Subcutaneous abdominal adipose tissue (tissue), 5 donors: ENCODE data around the gene MATN4.

ENCODE experiments used
- H3K27ac ChIP-seq: one replicate; pipeline ENCODE4 v1.7.0; 2013; ENCODE audit warnings: low read depth, mild to moderate bottlenecking, inconsistent platforms, low read length, moderate library complexity
- H3K27me3 ChIP-seq, 5 donors: one replicate each; pipeline ENCODE4 v1.7.0; 2013; ENCODE audit warnings: low read length in 5 of 5, inconsistent platforms in 1 of 5; ENCODE audit not compliant: control insufficient read depth in 5 of 5, insufficient read depth in 4 of 5
- H3K36me3 ChIP-seq, 5 donors: one replicate each; pipeline ENCODE4 v1.7.0; 2013; ENCODE audit warnings: low read length in 5 of 5; ENCODE audit not compliant: control insufficient read depth in 5 of 5, insufficient read depth in 5 of 5
- H3K4me1 ChIP-seq, 5 donors: one replicate each; pipeline ENCODE4 v1.7.0; 2013; ENCODE audit warnings: low read length in 5 of 5, mild to moderate bottlenecking in 3 of 5, moderate library complexity in 1 of 5; ENCODE audit not compliant: control insufficient read depth in 5 of 5, insufficient read depth in 5 of 5
- H3K4me3 ChIP-seq, 5 donors: one replicate each; pipeline ENCODE4 v1.7.0; 2013; ENCODE audit warnings: low read length in 5 of 5, low read depth in 1 of 5
- H3K9ac ChIP-seq, 5 donors: one replicate each; pipeline ENCODE4 v1.7.0; 2013; ENCODE audit warnings: low read length in 5 of 5, mild to moderate bottlenecking in 4 of 5, moderate library complexity in 3 of 5
- H3K9me3 ChIP-seq, 5 donors: one replicate each; pipeline ENCODE4 v1.7.0; 2013; ENCODE audit warnings: low read length in 5 of 5; ENCODE audit not compliant: control insufficient read depth in 5 of 5
- donor health status: healthy.
- donor health status: healthy.
- donor health status: healthy.
- donor health status: healthy.
- donor health status: healthy.

The MATN4 gene

DNA sequence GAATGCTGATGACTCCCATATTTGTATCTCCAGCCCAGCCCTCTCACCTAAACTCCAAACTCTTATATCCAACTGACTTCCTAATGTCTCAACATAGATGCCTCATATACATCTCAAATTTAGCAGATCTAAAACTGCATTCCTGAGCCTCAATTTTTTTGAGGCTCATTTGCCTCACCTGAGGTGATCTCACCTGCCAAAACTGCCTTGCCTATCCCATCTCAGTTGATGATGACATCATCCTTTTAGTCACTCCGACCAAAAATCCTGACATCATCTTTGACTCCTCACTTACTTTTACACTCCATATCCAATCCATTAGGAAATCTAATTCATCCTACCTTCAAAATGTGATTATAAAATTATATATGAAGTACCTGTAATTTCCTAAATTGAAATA lies 28.1 kb downstream of the MATN4 start:
- no peaks in the 10 kb centered on the region for H3K4me1 ChIP-seq
- no peaks in the 10 kb centered on the region for H3K9me3 ChIP-seq
- H3K36me3 ChIP-seq: no peaks in the 10 kb centered on the region
- no peak overlapping the region for H3K9ac ChIP-seq
- no peak overlapping the region for H3K4me3 ChIP-seq
- peaks cover 0 to 15% (median 8%) of the 10 kb centered on the region in 5 donors for H3K27me3 ChIP-seq
- H3K27ac ChIP-seq: no peak overlapping the region

DNA sequence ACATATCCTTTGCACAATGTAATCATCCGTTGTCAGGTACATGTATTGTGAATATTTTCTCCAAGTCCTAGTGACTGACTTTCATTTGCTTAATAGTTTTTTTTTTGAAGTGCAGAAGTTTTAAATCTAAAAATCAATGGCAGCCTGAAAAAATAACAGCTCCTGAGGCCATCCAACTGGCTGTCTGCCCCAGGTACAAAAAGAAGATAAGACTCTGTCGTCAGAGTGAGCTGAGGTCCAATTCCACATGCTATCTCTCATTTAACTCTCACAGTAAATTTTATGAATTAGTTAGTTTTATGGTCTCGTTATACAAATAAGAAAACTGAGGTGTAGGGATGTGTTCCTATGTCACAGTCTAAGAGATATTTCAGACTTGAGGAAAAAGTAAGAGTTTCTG lies 32.8 kb downstream of the MATN4 start:
- H3K27me3 ChIP-seq: peaks cover 0 to 8% (median 5%) of the 10 kb centered on the region in 5 donors
- H3K9me3 ChIP-seq: no peaks in the 10 kb centered on the region
- H3K4me3 ChIP-seq: no peak overlapping the region
- no peak overlapping the region for H3K27ac ChIP-seq
- no peaks in the 10 kb centered on the region for H3K4me1 ChIP-seq
- no peak overlapping the region for H3K9ac ChIP-seq
- H3K36me3 ChIP-seq: no peaks in the 10 kb centered on the region

DNA sequence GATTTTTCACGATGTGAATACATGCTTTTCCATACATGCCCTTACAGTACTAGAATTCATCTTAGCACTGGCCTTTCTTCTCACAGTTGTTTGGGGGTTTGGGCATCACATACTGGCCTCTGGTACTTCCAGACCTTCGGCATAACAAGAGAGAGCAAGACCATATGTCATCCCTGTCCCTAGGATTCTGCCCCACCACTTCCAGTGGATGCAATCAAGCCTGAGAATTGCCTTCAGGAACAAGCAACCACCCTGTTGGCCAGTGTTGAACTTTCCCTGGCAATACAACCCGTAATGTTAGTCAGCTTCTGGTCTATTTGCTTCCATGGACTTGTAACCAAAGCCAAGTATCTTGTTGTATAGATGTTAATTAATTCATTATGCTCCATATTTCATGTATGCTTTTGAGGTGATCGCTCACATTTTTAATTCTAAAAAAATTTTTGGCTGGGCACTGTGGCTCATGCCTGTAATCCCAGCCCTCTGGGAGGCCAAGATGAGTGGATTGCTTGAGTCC lies 38.3 kb downstream of the MATN4 start:
- no peak overlapping the region for H3K9ac ChIP-seq
- no peak overlapping the region for H3K27ac ChIP-seq
- no peaks in the 10 kb centered on the region for H3K36me3 ChIP-seq
- no peaks in the 10 kb centered on the region for H3K4me1 ChIP-seq
- no peak overlapping the region for H3K4me3 ChIP-seq
- H3K9me3 ChIP-seq: no peaks in the 10 kb centered on the region
- peaks cover 0 to 5% (median 4%) of the 10 kb centered on the region in 5 donors for H3K27me3 ChIP-seq

DNA sequence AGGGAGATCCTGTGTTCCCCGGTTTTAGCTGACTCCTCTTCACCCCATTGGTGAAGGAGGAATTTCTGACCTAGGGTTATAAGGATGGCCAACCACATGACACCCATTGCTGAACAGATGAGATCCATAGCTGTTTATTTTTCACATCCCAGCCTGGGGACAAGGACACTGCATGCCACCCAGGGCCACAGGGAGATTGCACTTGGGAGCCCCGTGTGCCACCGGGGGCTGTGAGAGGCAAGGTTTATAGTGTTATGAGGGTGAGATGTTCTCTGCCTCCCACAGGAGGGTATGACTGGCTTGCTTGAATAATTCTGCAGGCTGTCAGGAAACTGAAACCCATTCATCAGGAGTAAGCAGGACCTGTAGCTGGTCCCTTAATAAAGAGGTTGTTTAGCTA lies 39.0 kb downstream of the MATN4 start:
- Histone ChIP-seq H3K27me3 (peaks cover 0 to 4% (median 3%) of the 10 kb centered on the region in 5 donors), H3K9me3 (no peaks in the 10 kb centered on the region), H3K36me3 (no peaks in the 10 kb centered on the region), H3K9ac (no peak overlapping the region), H3K4me3 (no peak overlapping the region), H3K27ac (no peak overlapping the region), H3K4me1 (no peaks in the 10 kb centered on the region)

DNA sequence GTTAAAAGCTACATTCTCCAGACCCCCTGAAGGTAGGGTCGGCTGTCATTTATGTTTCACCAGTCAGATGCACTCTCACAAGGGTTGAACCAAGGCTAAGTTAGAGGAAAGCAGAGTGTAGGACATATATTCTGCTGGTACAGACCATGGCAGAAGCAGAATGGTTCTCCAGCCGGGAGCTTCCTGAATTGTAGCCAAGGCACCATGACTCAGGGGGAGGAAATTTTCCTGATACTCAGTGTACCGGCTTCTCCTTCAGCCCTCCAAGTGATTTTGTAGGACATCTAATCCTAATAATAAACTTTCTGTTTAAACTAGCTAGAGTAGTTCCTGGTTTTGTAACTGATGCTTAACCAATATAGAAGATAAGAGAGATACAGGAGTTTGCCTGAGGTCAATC lies 39.6 kb downstream of the MATN4 start:
- no peaks in the 10 kb centered on the region for H3K36me3 ChIP-seq
- peaks cover 0 to 4% (median 0%) of the 10 kb centered on the region in 5 donors for H3K27me3 ChIP-seq
- H3K4me3 ChIP-seq: no peak overlapping the region
- H3K4me1 ChIP-seq: no peaks in the 10 kb centered on the region
- no peak overlapping the region for H3K27ac ChIP-seq
- no peak overlapping the region for H3K9ac ChIP-seq
- H3K9me3 ChIP-seq: no peaks in the 10 kb centered on the region

DNA sequence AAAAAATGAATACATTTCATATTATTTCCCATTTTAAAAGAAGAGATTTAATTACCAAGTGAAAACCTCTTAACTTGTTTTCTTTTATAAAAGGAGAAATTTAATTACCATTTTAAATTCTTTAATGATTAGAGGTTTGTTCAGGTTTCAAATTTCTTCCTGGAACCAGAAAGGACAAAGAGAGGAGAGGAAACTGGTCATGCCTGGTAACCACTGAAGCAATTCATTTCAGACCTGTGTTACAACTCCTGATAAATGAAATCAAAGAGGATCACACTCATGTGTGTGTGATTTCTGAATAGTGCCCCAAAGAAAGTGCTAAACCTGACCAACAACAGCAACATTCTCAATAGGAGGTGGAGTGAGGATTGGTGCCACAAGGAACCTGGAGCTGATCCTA lies 41.1 kb downstream of the MATN4 start:
- H3K9me3 ChIP-seq: no peaks in the 10 kb centered on the region
- H3K27ac ChIP-seq: no peak overlapping the region
- H3K36me3 ChIP-seq: no peaks in the 10 kb centered on the region
- no peaks in the 10 kb centered on the region for H3K4me1 ChIP-seq
- H3K9ac ChIP-seq: no peak overlapping the region
- H3K27me3 ChIP-seq: peaks cover 0 to 4% (median 0%) of the 10 kb centered on the region in 5 donors
- H3K4me3 ChIP-seq: no peak overlapping the region

DNA sequence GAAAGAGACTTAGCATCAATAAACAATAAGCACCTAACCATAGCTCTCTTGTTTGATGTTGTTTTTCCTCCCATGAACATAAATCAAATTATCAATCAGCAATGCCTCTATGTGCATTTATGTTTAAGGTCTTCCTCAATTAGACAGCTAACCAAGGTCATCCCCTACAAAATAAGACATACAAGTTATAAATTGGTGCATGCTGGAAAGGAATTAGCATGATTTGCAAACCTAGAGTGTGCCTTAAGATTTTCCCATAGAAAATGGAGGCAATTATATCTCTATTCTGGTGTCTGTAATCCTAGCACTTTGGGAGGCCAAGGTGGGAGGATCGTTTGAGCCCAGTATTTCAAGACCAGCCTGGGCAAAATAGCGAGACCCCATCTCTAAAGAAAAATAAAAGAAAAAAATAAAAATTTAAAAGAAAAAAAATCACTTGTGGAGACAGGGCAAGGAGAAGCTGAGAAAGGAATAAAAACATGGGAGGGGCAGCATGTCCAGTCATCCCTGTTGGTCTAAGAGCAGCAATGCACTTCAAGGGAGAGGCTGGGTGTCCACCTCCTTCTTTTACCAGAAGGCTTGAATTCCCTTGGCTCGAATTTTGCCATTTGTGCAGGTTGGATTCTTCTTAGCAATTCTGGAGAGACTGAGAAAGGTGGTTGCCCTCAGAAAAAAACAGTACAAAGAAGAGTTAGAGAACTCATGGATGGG lies 44.4 kb downstream of the MATN4 start:
- Histone ChIP-seq H3K36me3 (no peaks in the 10 kb centered on the region), H3K4me3 (no peak overlapping the region), H3K4me1 (no peaks in the 10 kb centered on the region), H3K9ac (no peak overlapping the region), H3K9me3 (no peaks in the 10 kb centered on the region), H3K27me3 (peaks cover 0 to 9% (median 3%) of the 10 kb centered on the region in 5 donors), H3K27ac (no peak overlapping the region)

DNA sequence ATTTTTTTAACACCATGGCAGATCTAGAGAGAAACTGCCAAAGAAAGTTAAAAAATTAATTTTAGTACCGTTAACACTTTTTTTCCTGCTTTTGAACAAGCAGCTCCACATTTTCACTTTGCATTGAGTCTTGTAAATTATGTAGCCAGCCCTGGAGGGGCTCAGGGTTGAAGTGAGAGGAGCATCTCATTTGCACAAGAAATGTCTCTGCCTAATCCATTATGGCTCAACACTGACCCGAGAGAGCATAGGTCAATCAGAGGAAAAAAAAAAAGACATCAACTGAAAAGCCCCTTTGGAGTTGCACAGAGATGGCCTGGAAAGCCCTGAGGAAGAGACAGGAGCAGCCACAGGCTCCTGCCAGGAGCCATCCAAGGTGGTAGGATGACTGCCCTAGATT lies 49.4 kb downstream of the MATN4 start:
- Histone ChIP-seq H3K9ac (no peak overlapping the region), H3K4me3 (no peak overlapping the region), H3K36me3 (no peaks in the 10 kb centered on the region), H3K27ac (no peak overlapping the region), H3K4me1 (peaks cover 2 to 13% (median 9%) of the 10 kb centered on the region in 5 donors), H3K9me3 (no peaks in the 10 kb centered on the region), H3K27me3 (peaks cover 0 to 9% (median 3%) of the 10 kb centered on the region in 5 donors)

DNA sequence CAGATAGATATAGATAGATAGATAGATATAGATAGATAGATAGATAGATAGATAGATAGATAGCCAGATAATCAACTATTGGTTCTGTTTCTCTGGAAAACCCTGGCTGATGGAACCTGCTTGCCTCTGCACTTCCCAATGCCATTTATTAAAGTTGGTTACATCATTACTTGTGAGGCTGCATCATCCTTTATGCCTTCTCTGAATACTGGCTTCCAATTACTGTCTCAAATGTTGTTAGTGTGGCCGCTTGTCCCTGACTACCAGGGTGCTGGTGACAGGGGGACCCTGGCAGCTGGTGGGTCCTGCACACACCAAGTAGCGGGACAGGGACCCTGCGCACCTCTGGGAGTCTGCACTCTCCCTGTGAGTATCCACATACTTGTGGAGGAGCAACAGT lies 49.8 kb downstream of the MATN4 start:
- no peak overlapping the region for H3K9ac ChIP-seq
- no peaks in the 10 kb centered on the region for H3K36me3 ChIP-seq
- no peaks in the 10 kb centered on the region for H3K9me3 ChIP-seq
- no peak overlapping the region for H3K4me3 ChIP-seq
- H3K27me3 ChIP-seq: peaks cover 0 to 13% (median 3%) of the 10 kb centered on the region in 5 donors
- peaks cover 2 to 13% (median 9%) of the 10 kb centered on the region in 5 donors for H3K4me1 ChIP-seq
- no peak overlapping the region for H3K27ac ChIP-seq

DNA sequence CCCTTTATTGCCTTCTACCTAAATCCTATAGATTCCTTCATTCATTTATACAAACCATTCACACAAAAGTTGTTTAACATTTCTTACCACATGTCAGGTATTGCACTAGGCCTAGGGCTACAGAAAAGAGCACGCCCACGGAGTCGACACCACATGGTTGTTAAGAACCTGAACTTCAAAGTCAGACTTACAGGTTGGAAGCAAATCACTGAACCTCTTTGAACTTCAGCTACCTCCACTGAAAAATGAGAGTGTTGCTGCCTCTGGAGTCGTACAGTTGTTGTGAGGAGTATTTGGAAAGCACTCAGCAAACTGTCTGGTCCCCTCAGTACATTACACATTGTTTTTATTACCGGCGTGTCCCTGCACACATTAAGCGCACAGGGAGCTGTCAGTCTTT lies 50.4 kb downstream of the MATN4 start:
- H3K9me3 ChIP-seq: no peaks in the 10 kb centered on the region
- H3K9ac ChIP-seq: no peak overlapping the region
- H3K27me3 ChIP-seq: peaks cover 0 to 13% (median 3%) of the 10 kb centered on the region in 5 donors
- no peaks in the 10 kb centered on the region for H3K36me3 ChIP-seq
- peaks cover 2 to 13% (median 9%) of the 10 kb centered on the region in 5 donors for H3K4me1 ChIP-seq
- no peak overlapping the region for H3K4me3 ChIP-seq
- H3K27ac ChIP-seq: no peak overlapping the region
